GM12873 (cell line): ENCODE data around the gene CCDC188.

Experiments
- CTCF ChIP-seq: IDR thresholded peaks from 2 replicates; pipeline ENCODE4 v1.5.1; 2012; ENCODE audit warnings: low read depth, mild to moderate bottlenecking, moderate library complexity, low read length, control low read depth; ENCODE audit not compliant: insufficient read depth; ENCODE audit errors: missing control alignments

The CCDC188 gene

DNA sequence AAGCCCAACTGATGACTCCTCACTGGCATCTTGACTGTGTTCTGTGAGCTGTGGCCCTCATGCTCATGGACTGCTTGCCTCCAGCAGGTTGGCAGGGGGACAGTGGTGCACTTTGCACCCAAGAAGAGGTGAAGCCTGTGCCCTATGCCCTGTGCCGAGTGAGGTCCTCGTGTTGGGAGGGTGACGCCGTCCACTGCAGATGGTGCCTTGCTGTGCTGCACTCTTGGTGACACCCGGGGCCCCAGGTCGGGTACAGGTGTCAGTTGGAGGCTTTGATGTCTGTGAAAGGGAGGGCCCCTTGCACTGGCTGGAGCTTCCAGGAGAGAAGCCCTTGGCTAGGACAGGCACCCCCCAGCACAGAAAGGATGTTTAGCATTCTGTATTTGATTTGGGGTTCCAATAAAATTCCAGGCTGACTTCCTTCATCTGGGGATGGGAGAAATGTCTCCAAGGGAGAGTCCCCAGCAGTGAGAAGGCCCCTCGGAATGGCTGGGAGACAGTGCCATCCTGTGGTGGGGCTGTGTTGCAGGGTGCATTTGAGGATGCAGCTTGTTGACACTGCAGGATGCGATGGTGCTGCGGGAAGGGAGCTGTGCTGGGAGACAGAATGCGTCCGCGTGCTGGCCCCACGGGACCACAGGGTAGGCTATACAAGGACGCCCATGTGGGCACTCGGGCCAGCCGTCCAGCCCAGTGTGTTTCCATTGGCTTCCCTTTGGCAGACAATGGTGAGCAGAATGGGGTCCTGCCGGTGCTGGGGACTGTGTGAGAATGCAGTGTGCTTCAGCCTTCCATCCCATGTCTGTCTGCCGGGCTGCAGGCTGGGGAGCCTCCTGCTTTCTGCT is 21.7 kb downstream of the CCDC188 start:
- TF ChIP-seq CTCF, result peak; percentile 65

- no peak for TF ChIP-seq CTCF
These were observed 22.3 kb downstream of the CCDC188 start for GRCh38 chr22:20128619-20128901.

DNA sequence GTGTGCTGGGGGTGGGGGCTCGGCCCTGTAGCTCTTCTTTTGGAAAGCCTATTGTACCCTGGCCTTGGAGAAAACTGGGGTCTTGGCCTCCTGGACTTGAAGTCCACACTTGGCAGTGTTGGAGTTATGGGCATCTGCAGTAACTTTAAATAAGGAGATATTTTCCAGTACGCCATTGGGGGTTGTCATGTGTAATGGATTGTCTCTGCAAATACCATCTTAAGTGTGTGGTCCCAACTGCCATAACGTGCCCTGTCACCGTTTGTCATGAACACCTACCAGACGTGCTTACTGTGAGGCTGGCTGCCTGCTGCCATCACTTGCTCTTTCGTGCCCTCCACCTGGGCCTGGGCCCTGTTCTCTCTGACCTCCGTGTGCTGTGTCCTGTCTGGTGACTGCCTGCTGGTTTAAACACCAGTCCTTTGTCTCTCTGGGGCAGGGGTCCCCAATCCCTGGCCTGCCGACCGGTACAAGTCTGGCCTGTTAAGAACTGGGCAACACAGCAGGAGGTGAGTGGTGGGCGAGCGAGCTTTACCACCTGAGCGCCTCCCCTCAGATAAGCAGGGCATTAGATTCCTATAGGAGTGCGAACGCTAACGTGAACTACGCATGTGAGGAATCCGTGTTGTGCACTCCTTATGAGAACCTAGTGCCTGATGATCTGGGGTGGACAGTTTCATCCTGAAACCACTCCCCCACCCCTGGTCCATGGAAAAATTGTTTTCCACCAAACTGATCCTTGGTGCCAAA is 22.8 kb downstream of the CCDC188 start:
- no peak for TF ChIP-seq CTCF

DNA sequence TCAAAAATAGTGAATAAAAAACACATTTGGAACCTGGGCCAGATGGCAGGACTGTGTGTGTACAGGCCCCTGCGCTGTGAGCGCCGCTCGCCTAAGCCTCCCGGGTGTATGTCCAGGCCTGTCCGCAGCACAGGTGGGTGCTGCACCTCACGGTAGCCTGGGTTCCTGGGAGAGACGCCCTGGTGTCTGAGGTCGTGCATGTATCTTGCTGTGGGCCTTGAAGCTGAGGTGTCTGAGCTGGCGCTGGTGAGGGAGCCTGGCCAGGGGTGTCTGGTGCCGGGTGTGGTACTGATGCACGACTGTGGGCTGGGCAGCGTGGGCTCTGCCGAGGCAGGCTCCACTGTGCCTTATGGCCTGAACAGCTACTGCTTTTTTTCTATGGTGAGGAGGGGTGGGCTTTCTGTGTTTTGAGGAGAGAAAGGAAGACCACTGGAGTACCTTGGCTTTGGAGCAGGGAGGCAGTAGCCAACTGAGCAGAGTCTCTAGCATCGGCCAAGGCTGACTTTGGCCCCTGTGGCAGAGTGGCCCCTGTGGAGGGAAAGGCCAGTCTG is 23.5 kb downstream of the CCDC188 start:
- TF ChIP-seq CTCF, result no peak

GRCh38 chr22:20126284-20127029 is 24.4 kb downstream of the CCDC188 start:
- no peak for TF ChIP-seq CTCF

GRCh38 chr22:20125201-20126174 is 25.4 kb downstream of the CCDC188 start:
- no peak for TF ChIP-seq CTCF
